ENCODE data around the gene MYO15A.

The MYO15A gene

GRCh38 chr17:18108401-18109312 is at the start of gene MYO15A:
Gene MYO15A (plus strand): TSS chr17:18108756. CDS start chr17:18118801, 10,045 bp downstream.
- DNase-seq (ENCODE audit: low spot score) = no peak

- no peak for DNase-seq (ENCODE audit: low spot score)
Measured at GRCh38 chr17:18059283-18059682, 49.3 kb upstream of the MYO15A start.

- DNase-seq (ENCODE audit: low spot score) = no peak
Measured at GRCh38 chr17:18064053-18064452, 44.5 kb upstream of the MYO15A start.

- no peak for DNase-seq (ENCODE audit: low spot score)
Measured at GRCh38 chr17:18065546-18065945, 43.0 kb upstream of the MYO15A start.

GRCh38 chr17:18066866-18067265 is 41.7 kb upstream of the MYO15A start:
- no peak for DNase-seq (ENCODE audit: low spot score)

- no peak for DNase-seq (ENCODE audit: low spot score)
Measured at GRCh38 chr17:18069101-18069500, 39.5 kb upstream of the MYO15A start.

- DNase-seq (ENCODE audit: low spot score) = no peak
Measured at GRCh38 chr17:18070861-18071340, 37.7 kb upstream of the MYO15A start.

GRCh38 chr17:18071751-18072150 is 36.8 kb upstream of the MYO15A start:
- DNase-seq (ENCODE audit: low spot score) = no peak

- DNase-seq (ENCODE audit: low spot score) = no peak
Measured at GRCh38 chr17:18074566-18075272, 33.8 kb upstream of the MYO15A start.

GRCh38 chr17:18076936-18077335 is 31.6 kb upstream of the MYO15A start:
- DNase-seq (ENCODE audit: low spot score) = no peak

- no peak for DNase-seq (ENCODE audit: low spot score)
Measured at GRCh38 chr17:18079543-18079942, 29.0 kb upstream of the MYO15A start.

- no peak for DNase-seq (ENCODE audit: low spot score)
Measured at GRCh38 chr17:18084256-18084655, 24.3 kb upstream of the MYO15A start.

- DNase-seq (ENCODE audit: low spot score) = peak; percentile 91
Measured at GRCh38 chr17:18087610-18088491, 20.7 kb upstream of the MYO15A start, which contains the start of gene DRG2. Gene DRG2 (plus strand): TSS chr17:18087948. CDS start chr17:18088024, 76 bp downstream.

- no peak for DNase-seq (ENCODE audit: low spot score)
Measured at GRCh38 chr17:18089613-18090012, 18.9 kb upstream of the MYO15A start.

- peak; percentile 92 for DNase-seq (ENCODE audit: low spot score)
Measured at GRCh38 chr17:18093616-18094408, 14.7 kb upstream of the MYO15A start.

- no peak for DNase-seq (ENCODE audit: low spot score)
Measured at GRCh38 chr17:18094409-18094807, 14.1 kb upstream of the MYO15A start.

GRCh38 chr17:18099516-18099915 is 9.0 kb upstream of the MYO15A start:
- no peak for DNase-seq (ENCODE audit: low spot score)

- DNase-seq (ENCODE audit: low spot score) = no peak
Measured at GRCh38 chr17:18100616-18101015, 7.9 kb upstream of the MYO15A start.

GRCh38 chr17:18101828-18102227 is 6.7 kb upstream of the MYO15A start:
- DNase-seq (ENCODE audit: low spot score) = no peak

GRCh38 chr17:18102640-18103039 is 5.9 kb upstream of the MYO15A start:
- no peak for DNase-seq (ENCODE audit: low spot score)

- DNase-seq (ENCODE audit: low spot score) = no peak
Measured at GRCh38 chr17:18105027-18105426, 3.5 kb upstream of the MYO15A start.
